IMR-90 (cell line): Measurements from ENCODE around the gene CPSF7. TPM values are rescaled to one million over a fixed set of nuclear protein-coding genes. Genes with fewer than 3 reads are reported as not detected.

Experiments
- ATAC-seq: fragments of 200-7000 bp; cut with Tn5 transposase; 2 replicates; pipeline ENCODE4 v1.9.1; 2020; ENCODE audit warnings: low read depth, mild to moderate bottlenecking, moderate library complexity
- BruUV-seq: library from RNA; stranded (reverse); fragments of 400-500 nt; replicated peaks from 2 replicates; lab custom pipeline; 2021; lab: Mats Ljungman, UMichigan
- CTCF ChIA-PET: fragments of 300-600 bp; formaldehyde crosslinking; extraction: SDS; loops from one replicate; lab custom pipeline; 2021; ENCODE audit warnings: antibody characterized with exemption; lab: Yijun Ruan, JAX
- POLR2A ChIA-PET: fragments of 300-600 bp; sonication (Branson Sonifier 250); formaldehyde crosslinking; loops from one replicate; lab custom pipeline; 2022; ENCODE audit warnings: antibody characterized with exemption; ENCODE audit not compliant: unreplicated experiment; lab: Charles Lee
- DNase-seq: peaks from one replicate; pipeline ENCODE4 v3.0.0; 2013
- H2AFZ ChIP-seq: replicated peaks from 2 replicates; pipeline ENCODE3; 2013; ENCODE audit warnings: low read length, mild to moderate bottlenecking; ENCODE audit not compliant: poor library complexity
- H2AK5ac ChIP-seq: 2 replicates; pipeline ENCODE4 v1.6.1; 2013; ENCODE audit warnings: low read depth, low read length, inconsistent platforms
- H2AK9ac ChIP-seq: replicated peaks from 2 replicates; pipeline ENCODE3; 2013; ENCODE audit warnings: mild to moderate bottlenecking, low read depth, low read length, moderate library complexity; ENCODE audit not compliant: poor library complexity
- H2BK120ac ChIP-seq: 2 replicates; pipeline ENCODE4 v1.6.1; 2013; ENCODE audit warnings: low read depth, low read length, inconsistent platforms
- H2BK15ac ChIP-seq: 3 replicates; pipeline ENCODE4 v1.6.1; 2013; ENCODE audit warnings: low read depth, low read length, inconsistent platforms
- H2BK20ac ChIP-seq: 2 replicates; pipeline ENCODE4 v1.6.1; 2013; ENCODE audit warnings: low read depth, mild to moderate bottlenecking, inconsistent platforms, low read length, moderate library complexity
- H2BK5ac ChIP-seq: 2 replicates; pipeline ENCODE4 v1.6.1; 2013; ENCODE audit warnings: mild to moderate bottlenecking, low read depth, low read length, inconsistent platforms; ENCODE audit not compliant: poor library complexity, severe bottlenecking
- H3K14ac ChIP-seq: replicated peaks from 2 replicates; pipeline ENCODE4 v1.6.1; 2013; ENCODE audit warnings: low read depth, low read length, inconsistent platforms
- H3K18ac ChIP-seq: 2 replicates; pipeline ENCODE4 v1.6.1; 2013; ENCODE audit warnings: low read depth, low read length, control low read depth
- H3K23ac ChIP-seq: 2 replicates; pipeline ENCODE4 v1.6.1; 2013; ENCODE audit warnings: low read depth, low read length, inconsistent platforms
- H3K27ac ChIP-seq: 2 replicates; pipeline ENCODE4 v1.5.1; 2013; ENCODE audit warnings: mild to moderate bottlenecking, control low read depth, low read length; ENCODE audit not compliant: insufficient read depth
- H3K27me3 ChIP-seq: 2 replicates; pipeline ENCODE4 v1.6.1; 2013; ENCODE audit warnings: low read length; ENCODE audit not compliant: control insufficient read depth, insufficient read depth
- H3K36me3 ChIP-seq: 2 replicates; pipeline ENCODE4 v1.6.1; 2013; ENCODE audit warnings: low read length, mixed read lengths; ENCODE audit not compliant: control insufficient read depth, insufficient read depth
- H3K4ac ChIP-seq: 2 replicates; pipeline ENCODE4 v1.6.1; 2013; ENCODE audit warnings: low read depth, low read length, inconsistent platforms
- H3K4me1 ChIP-seq: 2 replicates; pipeline ENCODE4 v1.6.1; 2013; ENCODE audit warnings: low read length, mixed read lengths; ENCODE audit not compliant: control insufficient read depth, insufficient read depth
- H3K4me2 ChIP-seq: 2 replicates; pipeline ENCODE4 v1.6.1; 2013; ENCODE audit warnings: low read depth, mild to moderate bottlenecking, control low read depth, low read length, moderate library complexity
- H3K4me3 ChIP-seq: 2 replicates; pipeline ENCODE4 v1.5.1; 2013; ENCODE audit warnings: low read depth, mild to moderate bottlenecking, control low read depth, low read length, moderate library complexity; ENCODE audit not compliant: insufficient read depth
- H3K56ac ChIP-seq: 2 replicates; pipeline ENCODE4 v1.6.1; 2013; ENCODE audit warnings: low read length, inconsistent platforms; ENCODE audit not compliant: insufficient read depth; ENCODE audit errors: extremely low read depth
- H3K79me1 ChIP-seq, 2 experiments: 2 replicates each; pipeline ENCODE4 v1.6.1; 2013; ENCODE audit warnings: low read length in 2 of 2, inconsistent platforms in 1 of 2, low read depth in 1 of 2
- H3K9ac ChIP-seq: 2 replicates; pipeline ENCODE4 v1.6.1; 2013; ENCODE audit warnings: low read depth, low read length, control low read depth
- H3K9me1 ChIP-seq: 2 replicates; pipeline ENCODE4 v1.6.1; 2013; ENCODE audit warnings: low read length, inconsistent platforms; ENCODE audit not compliant: insufficient read depth
- H3K9me3 ChIP-seq: 2 replicates; pipeline ENCODE4 v1.6.1; 2013; ENCODE audit warnings: low read length; ENCODE audit not compliant: control insufficient read depth, insufficient read depth
- H4K20me1 ChIP-seq: 2 replicates; pipeline ENCODE4 v1.6.1; 2013; ENCODE audit warnings: low read length, inconsistent platforms; ENCODE audit not compliant: insufficient read depth
- H4K5ac ChIP-seq: 2 replicates; pipeline ENCODE4 v1.6.1; 2013; ENCODE audit warnings: mild to moderate bottlenecking, low read depth, low read length, control low read depth
- H4K8ac ChIP-seq, 2 experiments: 2 replicates each; pipeline ENCODE4 v1.6.1; 2013; ENCODE audit warnings: low read depth in 2 of 2, low read length in 2 of 2, control low read depth in 1 of 2, inconsistent platforms in 1 of 2
- H4K91ac ChIP-seq: 2 replicates; pipeline ENCODE4 v1.6.1; 2013; ENCODE audit warnings: low read depth, low read length, inconsistent platforms; ENCODE audit not compliant: insufficient read depth
- BHLHE40 ChIP-seq: fragments of 150-350 bp; IDR thresholded peaks from 2 replicates; pipeline ENCODE4 v1.6.1; 2016; ENCODE audit warnings: mild to moderate bottlenecking, low read depth, low read length
- CHD1 ChIP-seq: IDR thresholded peaks from 2 replicates; pipeline ENCODE4 v1.6.1; 2012; ENCODE audit warnings: low read depth, low read length, improper control_type of control experiment
- CTCF ChIP-seq: conservative IDR thresholded peaks from 2 replicates; pipeline ENCODE4 v1.5.1; 2012; ENCODE audit warnings: mild to moderate bottlenecking, low read depth, low read length, improper control_type of control experiment
- MAFK ChIP-seq: IDR thresholded peaks from 2 replicates; pipeline ENCODE4 v1.6.1; 2012; ENCODE audit warnings: low read depth, low read length, improper control_type of control experiment
- MAZ ChIP-seq: IDR thresholded peaks from 2 replicates; pipeline ENCODE4 v1.6.1; 2012; ENCODE audit warnings: low read depth, mild to moderate bottlenecking, low read length, improper control_type of control experiment, moderate library complexity, borderline replicate concordance
- MXI1 ChIP-seq: IDR thresholded peaks from 2 replicates; pipeline ENCODE4 v1.6.1; 2012; ENCODE audit warnings: low read depth, mild to moderate bottlenecking, low read length, moderate library complexity, borderline replicate concordance
- NFE2L2 ChIP-seq: fragments of 150-350 bp; IDR thresholded peaks from 2 replicates; pipeline ENCODE4 v1.6.1; 2016; ENCODE audit warnings: low read depth, mild to moderate bottlenecking, low read length
- POLR2A ChIP-seq: IDR thresholded peaks from 2 replicates; pipeline ENCODE4 v1.6.1; 2012; ENCODE audit warnings: mild to moderate bottlenecking, low read depth, low read length
- RAD21 ChIP-seq: IDR thresholded peaks from 2 replicates; pipeline ENCODE4 v1.6.1; 2012; ENCODE audit warnings: low read length, improper control_type of control experiment
- RCOR1 ChIP-seq: IDR thresholded peaks from 2 replicates; pipeline ENCODE4 v1.6.1; 2012; ENCODE audit warnings: mild to moderate bottlenecking, low read length, improper control_type of control experiment; ENCODE audit not compliant: insufficient replicate concordance
- RFX5 ChIP-seq: IDR thresholded peaks from 2 replicates; pipeline ENCODE4 v1.8.0; 2012; ENCODE audit warnings: low read depth, mild to moderate bottlenecking, low read length, moderate library complexity
- SMC3 ChIP-seq: fragments of 150-350 bp; IDR thresholded peaks from 2 replicates; pipeline ENCODE4 v1.6.1; 2016; ENCODE audit warnings: low read depth, mild to moderate bottlenecking, antibody characterized with exemption, low read length, moderate library complexity
- USF2 ChIP-seq: fragments of 150-350 bp; IDR thresholded peaks from 2 replicates; pipeline ENCODE4 v1.6.1; 2017; ENCODE audit warnings: mild to moderate bottlenecking, antibody characterized with exemption, low read length, low read depth
- WGBS, 2 experiments: methylation state at CpG; one replicate each; pipeline versions ENCODE4 v1.1.5 to v1.1.7; 2013; ENCODE audit warnings: missing lambda C conversion rate in 2 of 2; ENCODE audit not compliant: insufficient read length in 1 of 2; ENCODE audit errors: extremely low coverage in 2 of 2; 5-methylcytosine and 5-hydroxymethylcytosine counted together
- dilution Hi-C: fragments of 300-500 bp; cut with HindIII; formaldehyde crosslinking; loops from one replicate; pipeline ENCODE4 v1.14.3; 2018; ENCODE audit warnings: low sequenced_read_pairs; ENCODE audit not compliant: unreplicated experiment
- in situ Hi-C: fragments of 300-500 bp; cut with MboI; formaldehyde crosslinking; loops from 3 replicates; pipeline ENCODE4 v1.14.3; 2019; ENCODE audit warnings: low sequenced_read_pairs, inconsistent platforms, mixed read lengths
- intact Hi-C: fragments of 100-400 bp; cut with micrococcal nuclease; formaldehyde crosslinking; loops from 2 replicates; pipeline ENCODE4 v1.10.0; 2022
- polyA plus RNA-seq, 3 experiments: library from polyadenylated mRNA; depleted of rRNA; stranded (reverse); fragments of >200 nt; gene quantifications; 2 replicates each; pipeline ENCODE4 v1.2.3, GENCODE V29; 2012; ENCODE audit warnings: low replicate concordance in 1 of 3
- total RNA-seq: library from RNA; depleted of rRNA; stranded (reverse); fragments of >200 nt; gene quantifications from 2 replicates; pipeline ENCODE4 v1.2.3, GENCODE V29; 2012
- TF ChIP-seq, protein P1 (sequence below): fragments of 150-350 bp; IDR thresholded peaks from 2 replicates; pipeline ENCODE4 v1.6.1; 2016; ENCODE audit warnings: low read depth, mild to moderate bottlenecking, low read length, moderate library complexity, borderline replicate concordance

CPSF7 gene
- total and polyA plus RNA-seq, 2 of the 4 experiments (the other 2 are of a cell fraction), result 9.5 to 55.2 TPM

- Histone ChIP-seq H3K36me3 (peaks cover 39% of the 10 kb centered on the region), H4K20me1 (peaks cover 45% of the 10 kb centered on the region), H3K4me3 (no peak overlapping the region), H4K5ac (no peak overlapping the region; the same call in 1 of the 2 replicates), H2AFZ (peak overlapping the region; percentile 76), H4K8ac (peak overlapping the region in 1 of 2 experiments; percentile 84; a peak in 2 of 4 replicates), H4K91ac (no peak overlapping the region), H2BK20ac (no peak overlapping the region), H3K9me1 (peaks cover 7% of the 10 kb centered on the region; the same call in 1 of the 2 replicates), H3K14ac (peak overlapping the region; percentile 80), H3K4me2 (peak overlapping the region; percentile 11; the same call in 1 of the 2 replicates), H2BK5ac (peak overlapping the region; percentile 67), H3K9ac (peak overlapping the region; percentile 51), H3K27ac (peak overlapping the region; percentile 71), H3K9me3 (no peaks in the 10 kb centered on the region), H2AK5ac (peak overlapping the region; percentile 72; the same call in 1 of the 2 replicates), H3K23ac (no peak overlapping the region), H2AK9ac (peak overlapping the region; percentile 94), H3K27me3 (no peaks in the 10 kb centered on the region), H3K79me1 (peaks cover 26 to 70% of the 10 kb centered on the region in 2 experiments), H2BK120ac (no peak overlapping the region), H3K56ac (no peak overlapping the region), H2BK15ac (no peak overlapping the region), H3K4ac (peak overlapping the region; percentile 74), H3K18ac (no peak overlapping the region; the same call in 1 of the 2 replicates), H3K4me1 (peaks cover 8% of the 10 kb centered on the region)
- in situ Hi-C loops (loop anchor here (5.0 kb wide), 1 partner anchor 191 kb away; no protein-coding TSS in a partner anchor), dilution Hi-C loops (no loop called here), intact Hi-C loops (loop anchor here (1.0 kb wide), 3 partner anchors 71 to 192 kb away; no protein-coding TSS in a partner anchor)
- BruUV-seq, result no TSS peak
- CTCF ChIA-PET, result interaction anchor here (0.6 to 3.4 kb wide), 20 partner anchors 11 to 287 kb away, joined by 3 to 27 read pairs (median 4); partner anchors contain the start of genes CPSF7, LRRC10B and SDHAF2
- DNase-seq (peak; percentile 97), ATAC-seq (peak; percentile 97)
- POLR2A ChIA-PET, result interaction anchor here (0.9 kb wide), 1 partner anchor 17 kb away, joined by 3 read pairs; no protein-coding TSS in a partner anchor
- WGBS, 2 experiments, result 3% methylated on average over 4 of the region's 7 CpGs; no CpG with 5 or more reads in 1 of the 2 experiments
- peak; percentile 93 for TF ChIP-seq MAFK
- peak; percentile 56 for TF ChIP-seq RCOR1
- no peak for TF ChIP-seq RFX5
- TF ChIP-seq CTCF, result peak; percentile 97
- TF ChIP-seq MXI1, result peak; percentile 18; the same call in 1 of the 2 replicates
- TF ChIP-seq USF2, result no peak
- no peak for TF ChIP-seq BHLHE40
- no peak for TF ChIP-seq POLR2A
- peak; percentile 73; the same call in 1 of the 2 replicates for TF ChIP-seq NFE2L2
- TF ChIP-seq CHD1, result no peak
- TF ChIP-seq MAZ, result peak; percentile 56; the same call in 1 of the 2 replicates
- TF ChIP-seq SMC3, result peak; percentile 92
- peak; percentile 92 for TF ChIP-seq RAD21
- TF ChIP-seq, protein P1, sequence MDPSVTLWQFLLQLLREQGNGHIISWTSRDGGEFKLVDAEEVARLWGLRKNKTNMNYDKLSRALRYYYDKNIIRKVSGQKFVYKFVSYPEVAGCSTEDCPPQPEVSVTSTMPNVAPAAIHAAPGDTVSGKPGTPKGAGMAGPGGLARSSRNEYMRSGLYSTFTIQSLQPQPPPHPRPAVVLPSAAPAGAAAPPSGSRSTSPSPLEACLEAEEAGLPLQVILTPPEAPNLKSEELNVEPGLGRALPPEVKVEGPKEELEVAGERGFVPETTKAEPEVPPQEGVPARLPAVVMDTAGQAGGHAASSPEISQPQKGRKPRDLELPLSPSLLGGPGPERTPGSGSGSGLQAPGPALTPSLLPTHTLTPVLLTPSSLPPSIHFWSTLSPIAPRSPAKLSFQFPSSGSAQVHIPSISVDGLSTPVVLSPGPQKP, result no peak
Measured at GRCh38 chr11:61446211-61446651, 16.5 kb upstream of the CPSF7 start.
